NT2/D1 (cell line): ENCODE results near the gene TENT5A.

ENCODE experiments used
- SUZ12 ChIP-seq: IDR thresholded peaks from 2 replicates; pipeline ENCODE4 v1.6.1; 2011; ENCODE audit not compliant: insufficient read length, insufficient read depth; ENCODE audit errors: extremely low read depth
- YY1 ChIP-seq: IDR thresholded peaks from 2 replicates; pipeline ENCODE4 v1.6.1; 2011; ENCODE audit not compliant: insufficient read length, insufficient read depth
- ZNF274 ChIP-seq: IDR thresholded peaks from 2 replicates; pipeline ENCODE4 v1.6.1; 2011; ENCODE audit warnings: mild to moderate bottlenecking, low read depth, low read length

GRCh38 chr6:81800666-81801065 lies 48.2 kb upstream of the TENT5A start:
- TF ChIP-seq YY1, result no peak
- no peak for TF ChIP-seq SUZ12
- no peak for TF ChIP-seq ZNF274
